GM18508 (cell line): ENCODE results near the gene CD81.

Source experiments
- ATAC-seq: cut with Tn5 transposase; IDR thresholded peaks from one replicate; pipeline ENCODE4 v1.9.1; 2021; ENCODE audit warnings: moderate number of reproducible peaks; ENCODE audit not compliant: insufficient read depth, unreplicated experiment

CD81 gene

DNA sequence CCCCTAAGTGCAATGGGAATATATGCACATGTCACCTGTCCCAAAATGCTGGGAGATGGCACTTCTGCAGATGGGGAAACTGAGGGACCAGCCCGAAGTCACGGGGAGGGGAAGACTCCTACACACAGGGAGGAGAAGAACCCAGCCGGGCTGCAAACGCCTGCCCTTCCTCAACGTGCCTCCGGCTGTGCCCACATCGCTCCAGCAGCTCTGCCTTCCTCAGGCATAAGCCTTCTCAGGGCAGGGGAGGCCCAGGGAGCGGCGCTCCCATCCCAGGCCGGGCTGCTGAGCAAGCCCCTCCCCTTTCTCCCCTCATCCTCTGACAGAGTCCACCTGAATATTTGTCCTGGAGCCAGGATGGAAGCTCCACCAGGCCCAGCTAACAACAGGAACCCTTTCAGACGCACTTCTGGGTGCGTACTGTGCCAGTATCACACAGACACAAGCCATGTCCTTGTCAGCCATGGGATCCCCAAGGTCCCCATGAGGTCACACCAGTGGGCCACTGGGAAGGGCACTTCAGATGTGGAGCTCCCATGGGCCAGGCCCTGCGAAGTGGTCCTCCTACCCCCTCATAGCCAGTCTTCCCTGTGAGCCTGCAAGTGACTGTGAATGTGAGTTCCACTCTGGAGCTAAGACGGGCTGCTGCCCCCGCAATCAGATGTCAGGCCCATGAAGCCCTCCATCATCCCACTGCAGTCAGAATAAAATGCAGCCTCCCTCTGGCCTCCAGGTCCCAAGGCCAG is 2.5 kb upstream of the CD81 start:
- ATAC-seq = no peak

DNA sequence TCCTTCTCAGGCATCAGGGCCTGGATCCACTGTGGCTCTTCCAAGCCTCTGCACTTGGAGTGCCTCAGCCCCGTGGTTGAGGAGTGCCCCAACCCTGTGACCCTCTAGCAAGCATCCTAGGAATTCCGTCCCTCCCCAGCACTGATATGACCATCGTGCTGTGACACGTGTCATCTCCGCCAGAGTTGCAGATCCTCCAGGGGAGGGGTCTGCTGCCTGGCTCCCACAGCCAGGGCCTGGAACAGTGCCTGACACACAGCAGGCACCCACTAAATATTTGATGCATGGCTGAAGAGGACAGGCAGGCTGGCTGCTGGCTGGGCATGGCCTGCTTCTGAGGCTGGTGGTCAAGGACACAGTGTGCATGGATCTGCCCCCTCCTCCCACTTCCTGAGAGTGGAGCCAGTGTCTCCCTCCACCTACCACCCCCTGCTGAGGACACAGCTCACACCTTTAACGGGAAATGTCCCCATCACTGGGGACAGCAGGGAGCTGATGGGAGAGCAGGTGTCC is 1.7 kb upstream of the CD81 start:
- no peak for ATAC-seq

DNA sequence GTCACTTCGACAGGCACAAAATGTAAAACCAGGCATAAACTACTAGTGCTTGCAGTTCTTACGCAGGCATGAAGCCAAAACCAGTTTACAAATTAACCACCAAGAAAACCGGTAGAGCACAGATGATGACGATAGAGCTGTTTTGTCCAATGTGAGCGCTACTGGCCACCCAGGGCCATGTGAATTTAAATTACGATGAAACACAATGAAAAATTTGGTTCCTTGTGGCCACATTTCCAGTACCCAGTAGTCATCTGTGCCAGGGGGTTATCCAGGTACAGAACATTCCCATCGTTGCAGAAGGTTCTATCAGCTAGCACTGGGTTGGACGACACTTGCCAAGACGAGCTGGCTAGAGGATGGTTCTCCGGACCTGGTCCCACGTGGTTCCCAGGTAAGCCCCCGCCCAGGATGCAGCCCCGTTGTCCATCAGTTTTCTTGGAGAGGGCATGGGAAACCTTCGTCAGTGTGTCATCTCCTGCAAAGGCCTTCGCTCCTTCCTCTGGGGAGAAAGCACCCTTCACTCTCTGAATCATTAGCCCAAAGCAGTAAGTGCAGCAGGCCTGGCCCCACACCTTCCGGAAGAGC is 1.1 kb upstream of the CD81 start:
- ATAC-seq = no peak

DNA sequence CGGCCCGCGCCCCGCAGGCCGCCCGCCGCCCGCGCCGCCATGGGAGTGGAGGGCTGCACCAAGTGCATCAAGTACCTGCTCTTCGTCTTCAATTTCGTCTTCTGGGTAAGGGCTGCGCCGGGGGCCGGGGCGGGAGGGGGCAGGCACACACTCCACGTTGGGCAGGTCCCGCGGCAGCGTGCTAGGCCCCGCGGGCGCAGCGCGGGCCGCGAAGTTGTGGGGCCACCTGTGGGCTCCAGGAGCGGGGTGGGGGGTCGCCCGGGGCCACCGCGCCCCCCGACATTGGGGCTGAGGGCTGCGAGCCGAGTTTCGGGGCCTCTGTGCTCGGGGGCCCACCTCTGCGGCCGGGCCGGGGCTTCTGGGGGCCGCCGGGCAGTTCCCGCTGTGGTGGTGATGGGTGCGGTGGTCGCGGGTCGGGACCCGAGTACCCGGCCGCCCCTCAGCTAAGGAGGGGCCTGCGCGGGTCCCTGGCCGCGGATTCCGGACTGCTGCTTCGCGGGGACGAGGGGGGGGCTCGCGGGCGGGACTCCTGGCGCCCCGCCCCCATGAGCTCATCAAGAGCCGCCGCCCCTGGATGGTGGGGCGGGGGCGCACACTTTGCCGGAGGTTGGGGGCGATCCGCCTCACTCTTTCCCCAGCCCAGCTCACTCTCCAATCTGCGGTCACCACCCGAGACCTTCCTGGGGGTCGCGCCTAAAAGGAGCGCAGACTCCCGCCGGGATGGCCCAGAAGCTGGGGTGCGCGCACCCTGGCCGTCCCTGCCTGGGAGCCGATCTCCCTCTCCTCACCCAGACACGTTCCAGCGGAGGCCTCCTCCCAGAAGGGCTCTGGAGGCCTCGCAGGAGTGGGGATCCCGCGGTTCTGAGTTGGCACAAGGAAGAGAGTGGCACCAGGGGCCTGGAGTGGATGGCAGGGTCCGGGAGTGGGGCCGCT is 667 bp downstream of the CD81 start:
- no peak for ATAC-seq

DNA sequence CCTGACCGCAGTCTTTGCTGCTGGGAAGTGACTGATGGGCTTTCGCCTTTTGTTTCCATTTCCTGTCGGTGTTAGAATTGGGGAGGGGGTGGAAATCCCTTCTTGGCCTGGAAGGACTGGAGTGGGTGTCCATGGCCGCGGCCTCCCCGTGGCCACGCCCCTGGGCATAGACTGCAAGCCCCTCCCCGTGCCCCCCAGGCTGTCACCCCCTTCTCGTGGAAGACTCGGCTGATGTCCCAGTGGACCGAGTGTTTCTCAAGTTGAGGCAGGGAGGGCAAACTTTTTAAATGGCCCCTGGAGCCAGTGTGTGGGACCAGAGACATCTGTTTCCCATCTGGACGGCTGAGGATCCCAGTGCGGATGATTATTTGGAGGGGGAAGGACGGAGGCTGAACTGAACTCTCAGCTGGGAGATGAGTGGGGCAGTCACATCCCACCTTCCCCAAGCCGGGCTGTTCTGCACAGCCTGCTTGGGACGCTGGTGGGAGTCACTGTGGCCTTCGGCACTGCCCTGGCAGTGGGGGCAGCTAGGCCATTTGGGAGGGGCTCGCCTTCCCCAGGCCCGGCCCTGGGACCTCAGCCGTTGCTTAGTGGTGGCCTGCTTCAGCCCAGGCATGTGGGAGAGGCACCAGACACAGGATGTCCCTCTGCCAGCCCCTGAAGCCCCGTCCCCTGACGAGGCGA is 1.6 kb downstream of the CD81 start:
- ATAC-seq = no peak

DNA sequence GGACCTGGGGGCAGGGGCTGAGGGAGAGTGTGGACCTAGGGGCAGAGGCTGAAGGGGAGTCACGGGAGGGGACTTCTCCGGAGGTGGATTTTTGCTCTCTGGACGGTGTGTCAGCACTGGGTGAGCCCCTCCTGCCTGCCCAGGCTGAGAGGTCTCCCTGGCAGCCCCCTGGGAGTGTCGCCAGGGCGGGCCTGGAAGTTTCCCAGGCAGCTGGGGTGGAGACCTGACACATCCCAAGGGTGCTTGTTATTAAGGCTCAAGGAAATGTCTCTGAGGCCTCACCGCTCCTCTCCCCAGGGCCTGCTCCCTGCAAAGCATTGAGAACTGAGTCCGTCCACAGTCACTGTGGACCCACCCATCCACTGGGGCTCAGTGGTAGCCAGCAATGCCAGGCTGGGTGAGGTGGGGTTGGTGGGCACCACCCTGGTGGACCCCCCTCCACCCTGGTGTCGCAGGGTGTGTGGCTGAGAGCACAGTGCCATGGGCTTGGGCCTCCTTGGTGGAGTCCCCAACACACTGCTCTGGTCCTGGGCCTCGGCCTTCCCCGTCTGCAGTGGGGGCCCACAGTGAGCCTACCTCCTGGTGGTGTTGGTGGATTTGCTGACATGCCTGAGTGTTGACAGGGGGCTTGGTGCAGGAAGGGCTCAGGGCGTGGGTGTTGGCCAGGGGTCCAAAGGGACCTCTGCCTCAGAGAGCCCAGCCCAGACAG is 2.5 kb downstream of the CD81 start:
- ATAC-seq = no peak

DNA sequence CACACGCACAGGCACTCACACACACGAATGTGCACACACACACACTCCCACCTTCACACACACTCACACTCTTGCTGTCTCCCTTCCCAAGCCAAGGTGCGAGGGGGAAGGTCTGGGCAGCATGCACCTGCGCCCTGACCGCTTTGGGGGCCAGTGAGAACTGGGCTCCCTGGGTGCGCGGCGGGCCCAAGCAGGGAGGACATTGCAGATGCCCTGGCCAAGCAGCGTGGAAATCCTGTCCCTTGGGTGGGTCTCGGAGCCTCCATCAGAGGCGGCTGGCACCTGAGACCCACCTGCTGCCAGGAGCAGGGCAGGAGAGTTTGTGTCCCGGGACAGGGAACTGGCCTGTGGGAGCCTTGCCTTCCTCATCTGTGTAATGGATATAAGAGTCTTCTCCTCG is 3.3 kb downstream of the CD81 start:
- no peak for ATAC-seq

DNA sequence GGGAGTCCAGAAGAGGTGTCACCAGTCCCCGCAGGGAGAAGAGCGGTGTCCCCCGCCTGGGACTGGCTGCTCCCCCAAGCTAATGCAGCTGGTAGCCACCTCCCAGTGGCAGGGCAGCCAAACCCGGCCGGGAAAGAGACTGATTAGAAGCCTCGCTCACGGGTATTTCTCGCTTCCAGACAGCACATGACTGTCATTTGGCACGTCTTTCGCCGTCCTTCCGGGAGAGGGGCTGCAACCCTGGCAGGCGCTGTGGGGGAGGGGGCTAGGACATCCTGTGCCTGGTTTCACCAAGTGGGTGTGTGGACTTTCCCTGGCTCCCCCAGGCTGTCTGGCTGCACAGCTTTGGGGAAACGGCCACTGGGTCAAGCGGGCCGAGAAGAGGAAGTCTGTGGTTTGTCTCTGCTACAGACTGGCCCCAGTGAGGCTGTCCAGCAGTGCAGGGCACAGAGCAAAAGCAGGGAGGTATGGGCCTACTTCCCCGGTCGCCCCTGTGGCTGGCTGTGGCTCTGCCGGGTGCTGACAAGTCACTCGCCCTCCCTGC is 3.8 kb downstream of the CD81 start:
- ATAC-seq = no peak

DNA sequence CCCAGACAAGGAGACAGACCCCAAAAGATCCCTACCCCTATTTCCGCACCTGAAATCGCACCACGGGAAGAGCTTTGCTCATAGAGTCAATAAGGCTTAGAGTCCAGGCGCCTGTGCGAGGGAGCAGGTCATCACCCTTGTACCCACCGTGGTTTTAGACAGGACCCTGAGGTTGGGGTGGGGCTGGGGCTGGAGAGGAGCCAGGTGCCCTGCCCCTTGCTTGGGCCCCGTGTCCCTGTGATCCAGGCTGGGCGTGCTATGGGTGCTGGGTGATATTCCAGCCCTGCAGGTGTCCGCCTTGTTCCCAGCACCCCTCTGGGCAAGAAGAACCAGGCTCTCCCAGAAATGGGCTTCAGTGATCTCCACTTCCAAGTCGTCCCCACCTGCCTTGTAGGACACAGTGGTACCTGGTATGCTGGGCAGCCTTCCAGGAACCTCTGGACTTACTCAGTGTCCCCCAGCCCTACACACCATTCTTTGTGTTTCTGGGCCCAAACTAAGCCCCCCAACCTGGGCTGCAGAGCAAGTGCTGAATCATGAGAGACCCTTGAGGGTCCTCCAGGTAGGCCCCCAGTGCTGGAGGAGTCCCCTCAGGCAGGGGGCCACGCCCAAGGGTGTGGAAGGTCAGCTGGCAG is 4.5 kb downstream of the CD81 start:
- ATAC-seq = no peak

DNA sequence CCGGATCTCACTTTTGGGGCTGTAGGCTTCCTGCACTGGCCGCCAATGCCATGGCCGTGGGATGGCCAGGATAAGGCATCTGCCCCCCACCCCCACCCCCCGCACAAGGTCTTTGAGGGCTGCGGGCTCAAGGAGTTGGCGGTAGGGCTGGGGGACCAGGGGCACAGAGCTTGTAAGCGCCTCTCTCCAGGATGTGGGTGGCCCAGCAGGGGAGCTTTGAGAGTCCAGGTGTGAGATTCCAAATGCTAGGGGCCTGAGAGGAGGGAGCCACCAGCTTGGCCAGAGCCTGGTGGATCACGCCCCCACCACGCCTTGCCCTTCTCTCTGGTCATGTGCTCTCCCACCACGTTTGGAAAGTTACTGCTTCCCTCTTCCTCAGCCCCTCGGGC is 5.0 kb downstream of the CD81 start:
- ATAC-seq = no peak

DNA sequence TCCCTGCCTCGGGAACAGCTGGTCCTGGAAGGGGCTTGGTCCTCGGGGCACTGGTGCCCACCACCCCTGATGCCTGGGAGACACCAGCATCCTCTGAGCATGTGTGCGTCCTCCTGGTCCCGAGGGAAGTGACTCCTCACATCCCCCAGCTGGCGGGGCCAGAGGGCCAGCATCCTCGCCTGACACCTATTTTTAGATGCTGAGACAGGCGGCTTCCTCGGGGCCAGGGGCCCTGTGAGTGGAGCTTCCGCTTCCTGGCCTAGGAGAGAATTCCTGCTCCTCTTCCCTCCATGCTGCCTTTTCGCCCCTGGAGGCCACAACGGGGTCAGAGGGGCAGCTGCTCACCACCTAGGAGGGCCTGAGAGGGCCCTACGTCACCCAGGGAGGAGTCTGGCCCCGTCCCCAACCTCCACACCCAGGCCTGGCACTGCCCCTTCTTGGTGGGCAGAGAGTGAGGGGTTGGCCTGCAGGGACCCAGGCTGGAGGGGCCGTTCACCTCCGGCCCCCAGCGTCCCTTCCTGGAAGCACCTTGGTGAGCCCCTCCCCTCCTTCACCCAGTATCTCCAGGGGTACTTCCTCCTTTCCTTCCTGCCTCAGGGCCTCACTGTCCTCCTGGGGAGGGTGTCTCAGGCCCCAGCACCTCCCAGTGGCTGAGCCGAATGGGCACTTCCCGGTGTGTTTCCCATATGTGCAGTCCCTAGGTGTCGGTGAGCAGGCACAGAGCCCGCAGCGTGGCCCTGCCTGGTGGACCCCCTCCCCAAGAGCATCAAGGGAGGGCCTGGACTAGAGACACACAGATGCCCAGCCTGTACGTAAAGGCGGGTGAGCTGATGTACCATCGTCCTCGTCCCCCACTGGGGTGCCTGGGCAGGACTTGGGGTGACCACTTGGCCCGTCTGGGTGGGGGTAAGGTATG is 6.1 kb downstream of the CD81 start:
- no peak for ATAC-seq

DNA sequence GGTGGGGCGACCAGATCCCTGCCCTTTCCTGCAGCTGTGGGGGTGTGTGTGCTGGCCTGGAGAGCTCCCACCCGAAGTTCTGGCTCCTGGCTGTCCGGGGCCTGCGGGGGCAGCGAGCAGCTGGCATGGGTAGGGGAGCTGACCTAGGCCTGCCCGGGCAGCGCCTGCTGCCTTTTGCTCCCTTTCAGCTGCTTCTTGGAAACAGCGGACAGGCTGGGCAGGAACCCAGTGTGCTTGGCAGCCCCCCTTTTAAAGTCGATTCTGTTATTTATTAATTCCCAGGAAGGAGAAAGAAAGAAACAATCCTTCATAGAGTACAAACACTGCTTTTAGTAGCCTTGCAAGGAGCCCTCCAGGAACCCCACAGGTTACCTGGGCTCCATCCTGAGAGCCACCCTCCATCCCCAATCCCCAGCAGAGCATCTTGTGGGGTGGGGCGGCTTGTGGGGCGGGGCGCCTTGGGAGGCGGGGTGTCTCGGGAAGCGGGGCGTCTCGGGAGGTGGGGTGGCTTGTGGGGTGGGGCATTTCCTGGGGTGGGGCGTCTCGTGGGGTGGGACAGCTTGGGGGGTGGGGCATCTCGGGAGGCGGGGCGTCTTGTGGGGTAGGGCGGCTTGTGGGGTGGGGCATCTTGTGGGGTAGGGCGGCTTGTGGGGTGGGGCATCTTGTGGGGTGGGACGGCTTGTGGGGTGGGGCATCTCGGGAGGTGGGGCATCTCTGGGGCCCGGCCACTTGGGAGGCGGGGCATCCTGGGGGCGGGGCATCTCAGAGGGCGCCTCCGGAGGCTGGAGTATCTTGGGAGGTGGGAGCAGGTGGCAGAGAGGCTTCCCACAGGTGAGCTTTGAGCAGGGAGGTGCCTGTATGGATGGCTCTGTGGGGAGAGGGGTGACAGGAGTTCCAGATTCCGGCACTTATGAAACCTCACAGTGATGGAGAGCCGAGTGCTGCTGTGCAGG is 7.0 kb downstream of the CD81 start:
- no peak for ATAC-seq

DNA sequence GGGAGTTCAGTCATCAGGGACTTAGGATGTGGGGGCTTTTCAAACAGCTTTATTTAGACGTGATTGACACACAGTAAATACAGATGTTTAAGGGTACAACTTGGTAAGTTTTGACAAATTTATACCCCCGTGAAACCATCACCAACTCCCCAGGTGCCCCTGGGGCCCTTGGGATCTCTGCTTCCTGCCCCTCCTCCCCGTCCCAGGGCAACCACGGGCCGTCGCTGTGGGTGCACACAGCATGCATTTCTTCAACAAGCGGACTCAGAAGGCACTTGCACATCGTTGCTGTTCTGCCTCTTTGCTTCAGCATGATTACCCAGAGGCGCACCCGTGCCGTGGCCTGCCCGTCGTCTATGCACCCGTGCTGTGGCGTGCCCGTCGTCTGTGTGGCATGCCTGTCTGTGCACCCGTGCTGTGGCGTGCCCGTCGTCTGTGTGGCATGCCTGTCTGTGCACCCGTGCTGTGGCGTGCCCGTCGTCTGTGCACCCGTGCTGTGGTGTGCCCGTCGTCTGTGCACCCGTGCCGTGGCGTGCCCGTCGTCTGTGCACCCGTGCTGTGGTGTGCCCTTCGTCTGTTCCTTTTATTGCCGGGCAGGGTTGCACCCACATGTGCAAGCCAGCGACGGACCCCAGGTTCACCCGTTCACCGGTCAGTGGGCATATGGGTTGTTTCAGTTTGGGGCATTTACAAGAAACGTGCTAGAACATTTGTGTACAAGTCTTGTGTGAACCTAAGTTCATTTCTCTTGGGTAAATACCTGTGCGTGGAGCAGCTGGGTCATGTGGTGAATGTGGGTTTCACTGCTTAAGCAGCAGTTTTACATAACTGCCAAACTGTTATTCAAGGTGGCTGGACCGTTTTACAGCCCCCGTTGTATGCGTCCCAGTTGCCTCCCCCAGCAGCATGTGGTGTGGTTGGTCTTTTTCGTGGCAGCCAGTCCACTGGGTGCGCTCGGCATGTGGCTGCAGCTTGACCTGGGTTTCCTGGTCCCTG is 8.3 kb downstream of the CD81 start:
- no peak for ATAC-seq

DNA sequence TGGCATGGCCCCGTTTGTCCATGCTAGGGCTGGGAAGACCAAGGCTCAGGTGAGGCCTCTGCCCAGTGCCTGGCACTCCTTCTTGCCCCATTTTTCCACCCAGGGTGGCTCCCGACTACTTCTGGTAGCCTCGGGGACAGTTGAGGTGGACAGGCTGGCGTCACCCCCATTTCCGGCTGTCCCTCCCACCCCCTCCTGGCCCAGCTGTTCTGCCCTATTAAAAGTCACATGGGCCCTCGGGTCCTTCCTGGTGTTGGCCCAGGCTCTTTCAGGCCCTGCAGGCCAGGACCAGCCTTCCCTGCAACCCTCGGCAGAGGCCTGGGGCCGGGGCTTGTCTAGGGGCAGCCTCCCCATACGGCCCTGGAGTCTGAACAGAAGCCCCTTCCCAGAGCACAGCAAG is 9.5 kb downstream of the CD81 start:
- ATAC-seq = no peak

DNA sequence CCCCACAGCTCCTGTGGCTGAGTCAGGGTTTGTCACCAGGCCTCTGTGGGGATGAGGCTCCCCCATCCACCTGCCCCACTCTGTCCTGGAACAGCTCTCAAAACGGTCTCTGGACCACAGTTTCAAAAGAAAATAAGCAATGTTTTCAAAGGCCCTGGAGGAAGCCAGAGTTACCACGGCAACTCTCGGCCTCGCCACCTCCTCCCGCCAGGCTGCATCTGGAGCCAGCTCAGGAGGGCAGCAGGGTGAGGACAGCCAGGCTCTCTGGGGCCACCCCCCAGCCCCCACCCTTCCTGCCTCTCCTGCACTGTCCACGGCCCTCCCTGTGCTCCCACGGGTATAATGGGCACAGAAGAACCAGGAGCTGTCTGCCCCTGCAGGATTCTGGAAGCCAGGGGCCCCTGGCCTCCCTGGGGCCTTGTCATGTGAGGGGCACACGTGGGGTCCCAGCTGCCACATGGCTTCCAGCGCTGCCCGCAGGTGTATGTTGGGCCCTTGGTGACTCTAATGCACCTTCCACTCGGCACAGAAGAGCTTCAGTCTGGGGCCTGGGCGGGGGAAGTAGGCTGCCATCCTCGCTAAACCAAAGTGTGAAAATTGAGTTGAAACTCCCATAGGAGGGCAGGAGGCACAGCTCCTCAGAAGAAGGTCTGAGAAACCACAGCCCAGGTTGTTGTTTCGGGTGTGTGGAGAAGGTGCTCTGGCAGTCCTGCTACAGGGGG is 10.3 kb downstream of the CD81 start:
- no peak for ATAC-seq
